HG02588 (cell line): ENCODE data around the gene NGLY1.

Source experiments
- ATAC-seq: cut with Tn5 transposase; IDR thresholded peaks from one replicate; pipeline ENCODE4 v1.9.1; 2021; ENCODE audit warnings: mild to moderate bottlenecking, moderate library complexity; ENCODE audit not compliant: unreplicated experiment

NGLY1 gene

DNA sequence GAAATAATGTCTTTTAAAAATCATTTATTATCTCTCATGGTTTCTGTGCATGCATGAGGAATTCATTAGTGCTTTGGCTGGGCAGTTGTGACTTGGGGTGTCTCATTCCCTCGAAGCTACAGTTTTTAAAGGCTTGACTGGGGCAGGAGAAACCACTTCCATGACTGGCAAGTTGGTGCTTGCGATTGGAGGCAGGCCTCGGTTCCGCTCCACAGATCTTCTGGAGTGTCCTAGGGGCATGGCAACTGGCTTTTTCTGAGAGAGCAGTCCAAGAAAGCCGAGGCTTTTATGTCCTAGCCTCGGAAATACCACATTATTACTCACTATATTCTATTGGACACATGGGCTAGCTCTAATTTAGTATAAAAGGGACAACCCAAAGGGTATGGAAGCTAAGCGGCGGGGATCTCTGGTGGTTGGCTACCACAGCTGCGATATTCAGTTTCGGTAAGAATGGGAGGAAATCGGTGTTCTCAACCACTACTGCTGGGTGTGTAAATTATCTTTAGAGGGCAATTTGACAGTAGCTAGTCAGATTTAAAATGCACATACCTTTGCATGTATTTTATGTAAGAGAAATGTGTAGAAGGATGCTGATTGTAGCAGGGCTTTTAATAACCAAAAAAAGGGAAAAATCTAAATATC lies 69.8 kb downstream of the NGLY1 start:
- no peak for ATAC-seq

GRCh38 chr3:25711090-25711489 lies 72.2 kb downstream of the NGLY1 start:
- no peak for ATAC-seq

- no peak for ATAC-seq
Observed at GRCh38 chr3:25708036-25708435, 75.2 kb downstream of the NGLY1 start.

DNA sequence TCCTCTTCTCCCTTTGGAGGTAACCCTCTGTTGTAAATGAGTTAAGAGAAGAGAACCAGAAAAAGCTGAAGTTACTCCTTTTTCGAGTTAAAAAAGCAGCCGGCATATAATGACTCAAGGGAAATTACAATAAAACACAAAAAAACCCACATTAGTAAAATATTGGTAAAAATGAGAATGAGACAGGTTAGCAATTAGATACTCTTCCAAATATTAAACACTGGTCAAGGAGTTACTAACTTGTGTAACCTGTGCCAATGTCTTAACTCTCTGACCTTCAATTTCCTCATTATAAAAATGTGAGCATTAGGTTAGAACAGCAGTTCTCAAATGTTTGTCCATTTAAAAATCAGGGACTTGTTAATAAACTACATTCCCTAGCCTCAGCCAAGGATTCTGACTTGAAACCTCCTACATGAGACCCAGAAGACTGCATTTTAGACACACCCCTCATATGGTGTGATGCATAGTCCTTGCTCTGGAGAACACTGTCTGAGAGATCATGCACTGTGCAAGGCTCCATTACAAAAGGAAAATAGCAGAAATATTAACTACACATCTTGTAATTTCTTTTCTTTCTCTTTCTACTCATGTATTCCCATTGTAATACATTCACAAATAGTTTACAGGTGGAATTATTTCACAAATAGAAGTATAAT lies 75.8 kb downstream of the NGLY1 start:
- ATAC-seq: no peak

DNA sequence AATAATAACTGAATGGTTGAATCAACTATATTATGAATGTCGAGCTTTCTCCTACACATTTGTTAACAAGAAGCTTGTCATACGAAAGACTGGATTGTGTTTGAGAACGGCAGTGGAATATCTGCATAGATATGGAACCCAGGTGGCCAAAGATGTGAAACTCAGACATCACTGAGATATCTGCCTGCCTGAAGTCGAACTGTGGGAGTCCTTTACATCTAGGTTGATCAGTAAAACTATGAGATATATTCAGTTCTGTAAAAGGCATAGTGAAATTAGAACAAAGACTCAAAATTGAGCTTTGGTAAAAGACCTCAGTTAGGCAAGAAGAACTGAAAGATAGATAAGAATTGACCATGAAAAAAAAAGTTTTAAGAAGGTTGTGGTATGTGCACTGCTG lies 77.0 kb downstream of the NGLY1 start:
- no peak for ATAC-seq

- no peak for ATAC-seq
Observed at GRCh38 chr3:25697553-25697952, 85.7 kb downstream of the NGLY1 start.

DNA sequence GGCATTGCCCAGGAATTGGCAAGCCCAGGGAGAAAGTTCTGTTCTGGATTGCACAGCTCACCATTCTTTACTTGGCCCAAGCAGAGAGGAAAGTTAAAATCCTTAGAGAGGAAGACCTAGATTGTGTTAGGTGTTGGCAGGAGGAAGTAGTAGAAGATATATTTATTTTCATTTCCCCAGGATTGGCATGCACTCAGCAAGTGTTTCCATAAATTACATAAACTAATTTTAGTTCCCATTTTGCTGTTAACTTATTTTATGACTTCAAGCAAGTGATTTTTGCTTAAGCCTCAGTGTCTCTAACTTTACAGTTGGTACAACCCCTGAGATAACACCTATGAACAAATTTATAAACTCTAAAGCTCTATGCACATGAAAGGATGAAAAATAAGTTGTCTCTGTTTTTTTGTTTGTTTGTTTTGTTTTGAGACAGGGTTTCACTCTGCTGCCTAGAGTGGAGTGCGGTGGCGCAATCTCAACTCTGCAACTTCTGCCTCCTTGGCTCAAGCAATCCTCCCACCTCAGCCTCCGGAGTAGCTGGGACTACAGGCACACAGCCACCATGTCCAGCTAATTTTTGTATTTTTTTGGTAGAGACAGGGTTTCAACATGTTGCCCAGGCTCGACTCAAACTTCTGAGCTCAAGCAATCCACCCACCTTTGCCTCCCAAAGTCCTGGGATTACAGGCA lies 87.4 kb downstream of the NGLY1 start:
- ATAC-seq: no peak

GRCh38 chr3:25693238-25693637 lies 90.0 kb downstream of the NGLY1 start:
- no peak for ATAC-seq

DNA sequence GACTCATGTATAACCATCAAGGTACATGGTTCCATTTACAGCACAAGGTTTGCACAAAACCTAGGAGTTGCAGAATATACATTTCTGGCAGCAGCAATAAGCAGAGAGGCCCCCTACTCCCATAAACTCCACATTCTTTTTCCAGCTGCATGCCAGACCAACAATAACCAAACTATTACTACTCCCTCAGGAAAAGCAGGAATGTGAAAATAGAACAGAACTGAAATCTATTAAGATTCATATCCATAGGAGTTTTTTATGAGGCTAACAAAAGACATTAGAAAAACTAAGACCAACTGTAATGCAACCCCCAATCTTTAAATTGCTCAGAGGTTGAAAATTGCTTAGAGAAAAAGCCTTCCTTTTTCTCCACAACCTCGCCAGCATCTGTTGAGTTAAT lies 90.9 kb downstream of the NGLY1 start:
- ATAC-seq: no peak

GRCh38 chr3:25690768-25691533 lies 92.3 kb downstream of the NGLY1 start:
- ATAC-seq: no peak

GRCh38 chr3:25689226-25689625 lies 94.0 kb downstream of the NGLY1 start:
- ATAC-seq: no peak

GRCh38 chr3:25687742-25688141 lies 95.5 kb downstream of the NGLY1 start:
- no peak for ATAC-seq

GRCh38 chr3:25686766-25687165 lies 96.5 kb downstream of the NGLY1 start:
- no peak for ATAC-seq

DNA sequence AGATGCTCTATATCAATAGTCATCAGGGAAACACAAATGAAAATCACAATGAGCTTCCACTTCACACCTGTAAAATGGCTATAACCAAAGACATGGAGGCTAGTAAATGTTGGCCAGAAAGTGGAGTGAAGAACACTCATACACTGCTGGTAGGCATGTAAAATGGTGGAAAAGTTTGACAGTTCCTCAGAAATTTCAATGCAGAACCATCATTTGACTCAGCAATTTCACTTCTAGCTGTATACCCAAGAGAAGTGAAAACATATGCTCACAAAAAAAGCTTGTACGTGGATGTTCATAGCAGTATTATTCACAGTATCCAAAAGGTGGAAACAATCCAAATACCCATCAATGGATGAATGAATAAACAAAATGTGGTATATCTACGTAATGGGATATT lies 99.4 kb downstream of the NGLY1 start:
- no peak for ATAC-seq

DNA sequence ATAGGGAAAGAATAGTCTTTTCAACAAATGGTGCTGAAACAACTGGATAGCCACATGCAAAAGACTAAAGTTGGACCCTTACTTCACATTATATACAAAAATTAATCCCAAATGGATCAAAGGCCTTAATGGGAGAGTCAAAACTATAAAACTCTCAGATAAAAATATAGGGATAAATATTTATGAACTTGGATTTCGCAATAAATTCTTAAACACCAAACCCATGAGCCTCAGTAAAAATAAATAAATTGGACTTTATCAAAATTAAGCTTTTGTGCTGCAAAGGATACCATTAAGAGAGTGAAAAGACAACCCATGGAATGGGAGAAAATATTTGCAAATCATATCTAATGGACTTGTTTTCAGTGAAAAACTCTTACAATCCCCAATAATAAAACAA lies 99.8 kb downstream of the NGLY1 start:
- ATAC-seq: no peak

DNA sequence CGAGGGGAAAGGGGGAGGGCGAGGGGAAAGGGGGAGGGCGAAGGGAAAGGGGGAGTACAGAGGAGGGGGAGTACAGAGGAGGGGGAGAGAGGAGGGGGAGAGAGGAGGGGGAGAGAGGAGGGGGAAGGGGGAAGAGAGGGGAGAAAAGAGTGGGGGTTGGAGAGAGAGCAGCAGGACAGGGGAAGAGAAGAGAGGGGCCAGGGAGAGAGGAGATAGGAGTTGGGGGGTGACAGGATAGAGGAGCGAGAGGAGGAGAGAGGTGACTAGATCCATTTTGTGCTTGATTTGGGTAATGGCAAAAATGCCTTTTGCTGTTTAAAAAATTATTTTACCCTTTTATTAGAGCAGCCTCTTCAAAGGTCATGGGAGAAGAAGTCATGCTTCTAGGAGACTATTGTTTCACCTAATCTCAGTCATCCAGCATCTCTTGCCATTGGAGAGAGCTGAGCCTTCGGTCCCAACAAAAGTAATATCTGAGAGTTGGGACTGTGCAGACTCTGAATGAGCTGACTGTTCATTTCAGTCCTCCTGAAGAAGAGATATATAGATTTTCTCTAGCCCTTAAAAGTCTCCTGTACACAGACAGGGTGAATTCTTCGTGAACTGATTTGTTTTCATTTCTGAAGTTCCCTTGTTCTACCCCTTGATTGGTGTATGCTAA lies 103.5 kb downstream of the NGLY1 start:
- no peak for ATAC-seq

- no peak for ATAC-seq
Observed at GRCh38 chr3:25679166-25679565, 104.1 kb downstream of the NGLY1 start.

GRCh38 chr3:25678581-25678980 lies 104.7 kb downstream of the NGLY1 start:
- ATAC-seq: no peak

DNA sequence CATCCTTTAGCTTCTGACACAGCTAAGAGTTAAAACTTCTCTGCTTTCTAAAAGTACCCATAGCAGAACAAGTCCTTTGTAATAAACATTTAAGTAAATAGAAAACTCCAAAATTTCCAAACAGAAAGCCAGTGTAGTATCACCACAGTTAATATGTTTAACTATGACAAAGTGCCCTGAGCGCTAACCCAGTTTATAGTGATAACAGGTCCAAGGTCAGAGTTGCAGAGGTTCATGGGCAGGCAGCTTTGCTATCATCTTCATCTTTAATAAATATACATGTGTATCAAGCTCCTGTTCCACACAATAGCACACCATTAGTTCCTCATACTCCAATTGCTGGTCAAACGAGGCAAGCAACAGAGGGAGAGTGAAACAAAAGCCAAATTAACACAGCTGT lies 106.1 kb downstream of the NGLY1 start:
- ATAC-seq: no peak

DNA sequence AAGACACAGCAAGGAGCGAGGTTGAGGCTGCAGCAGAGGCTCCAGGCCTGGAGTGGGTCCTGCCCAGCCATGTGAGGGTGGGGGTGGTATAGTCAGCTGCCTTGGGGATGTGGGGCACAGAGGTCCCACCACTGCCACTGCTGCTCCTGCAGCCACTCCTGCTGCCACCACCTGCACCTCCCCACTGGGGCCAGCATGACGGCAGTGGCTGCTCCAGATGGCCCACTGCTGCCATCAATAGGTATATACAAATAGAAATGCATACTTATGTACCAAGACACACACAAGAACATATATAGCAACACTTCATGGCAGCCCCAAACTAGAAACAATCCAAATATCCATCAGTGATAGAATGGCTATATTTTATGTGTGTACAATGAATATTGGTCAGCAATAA lies 108.6 kb downstream of the NGLY1 start:
- no peak for ATAC-seq

DNA sequence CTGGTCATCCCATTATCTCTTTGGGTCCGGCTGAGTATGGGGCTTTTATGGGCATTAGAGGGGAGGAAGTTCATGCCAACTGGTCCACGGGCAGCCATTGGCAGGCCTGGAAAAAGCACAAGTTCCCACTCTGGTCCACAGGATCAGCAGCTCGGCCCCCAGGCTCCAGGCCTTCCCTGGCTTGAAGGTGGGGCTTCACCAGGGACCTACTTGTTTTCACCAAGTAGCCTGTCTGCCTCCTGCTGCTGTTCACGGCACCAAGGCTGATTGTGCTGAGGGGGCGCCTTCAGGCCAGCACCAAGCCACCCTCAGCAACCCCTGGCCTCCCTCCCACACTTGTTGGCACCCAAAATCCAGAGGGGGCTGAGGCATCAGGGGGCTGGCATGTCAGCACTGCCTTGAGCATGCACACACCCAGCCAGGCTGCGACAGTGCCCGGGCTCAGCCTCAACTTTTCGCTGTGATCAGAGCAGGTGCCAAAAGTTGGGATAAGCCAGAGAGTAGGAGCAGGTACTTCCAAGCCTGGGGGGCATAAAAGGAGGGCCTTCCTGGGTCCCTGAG lies 109.4 kb downstream of the NGLY1 start:
- no peak for ATAC-seq
